Body of pancreas (tissue), 4 donors: Measurements from ENCODE around the gene NOX3.

Experiments
- CTCF ChIP-seq, 7 experiments: fragments of 450-650 bp in 4 of 7; fragments of 200-600 bp in 3 of 7; sonication (generic) in 3 of 7; IDR thresholded peaks; one replicate each; pipeline ENCODE4 v1.5.1; 2016 to 2019; ENCODE audit warnings: antibody characterized with exemption in 7 of 7
- POLR2A ChIP-seq, 3 donors: fragments of 450-650 bp; IDR thresholded peaks; one replicate each; pipeline ENCODE4 v1.6.1; 2016; ENCODE audit warnings: antibody characterized with exemption in 3 of 3, mild to moderate bottlenecking in 2 of 3

- TF ChIP-seq CTCF (IDR thresholded peaks at IDR 0.05) (no peak), POLR2A (IDR thresholded peaks at IDR 0.05) (no peak)
These were observed 59.0 kb downstream of the NOX3 start for GRCh38 chr6:155396605-155397004.
